Endothelial cell of umbilical vein (primary cell): Measurements from ENCODE around the gene OAS2. TPM values are rescaled to one million over a fixed set of nuclear protein-coding genes. Genes with fewer than 3 reads are reported as not detected.
A peak's percentile ranks its signal among the peaks of the same experiment; 100 is the strongest.

ENCODE experiments used
- BruUV-seq: library from RNA; stranded (reverse); fragments of 400-500 nt; replicated peaks from 2 replicates; lab custom pipeline; 2021; lab: Mats Ljungman, UMichigan
- CTCF ChIA-PET: fragments of 300-600, 350-600 bp; sonication (Branson Sonifier 250); formaldehyde crosslinking; loops from one replicate; lab custom pipeline; 2021; ENCODE audit warnings: antibody characterized with exemption, inconsistent platforms; lab: Charles Lee
- POLR2A ChIA-PET: fragments of 300-600, 350-600 bp; sonication (Branson Sonifier 250); formaldehyde crosslinking; loops from one replicate; lab custom pipeline; 2021; ENCODE audit warnings: antibody characterized with exemption, inconsistent platforms; lab: Charles Lee
- DNase-seq: peaks from one replicate; pipeline ENCODE4 v3.0.0-alpha.2; 2011; ENCODE audit warnings: low read depth, low spot score
- FAIRE-seq: peaks from 2 replicates; lab custom pipeline; 2011; peaks lifted over from hg19 to GRCh38; lab: Jason Lieb, UNC
- H2AFZ ChIP-seq: 2 replicates; pipeline ENCODE4 v1.6.0; 2012; ENCODE audit warnings: low read depth, low read length, control low read depth, inconsistent platforms
- H3K27ac ChIP-seq: 2 replicates; pipeline ENCODE4 v1.5.1; 2011; ENCODE audit warnings: low read depth, mild to moderate bottlenecking, control low read depth, low read length, moderate library complexity; ENCODE audit not compliant: insufficient read depth
- H3K27me3 ChIP-seq, 2 experiments: 2 replicates each; pipeline versions ENCODE4 v1.6.0 to v1.6.1; 2011; ENCODE audit warnings: low read length in 2 of 2, mixed read lengths in 1 of 2; ENCODE audit not compliant: control insufficient read depth in 2 of 2, insufficient read depth in 2 of 2
- H3K36me3 ChIP-seq, 2 experiments: 2 replicates in 1 of 2; 3 replicates in 1 of 2; pipeline ENCODE4 v1.5.1; 2011; ENCODE audit warnings: low read length in 2 of 2, mild to moderate bottlenecking in 1 of 2, moderate library complexity in 1 of 2; ENCODE audit not compliant: control insufficient read depth in 2 of 2, insufficient read depth in 2 of 2; ENCODE audit errors: extremely low read depth in 1 of 2
- H3K4me1 ChIP-seq: 3 replicates; pipeline ENCODE4 v1.5.1; 2011; ENCODE audit warnings: mild to moderate bottlenecking, low read length; ENCODE audit not compliant: control insufficient read depth, insufficient read depth; ENCODE audit errors: extremely low read depth
- H3K4me2 ChIP-seq: 2 replicates; pipeline ENCODE4 v1.6.1; 2011; ENCODE audit warnings: low read length, control low read depth, mixed read lengths; ENCODE audit not compliant: insufficient read depth
- H3K4me3 ChIP-seq, 3 experiments: fragments of 200-600 bp in 1 of 3; sonication (generic), shearing (Covaris generic) in 1 of 3; replicated peaks in 1 of 3; 2 replicates each; pipeline ENCODE4 v1.5.1; 2011 to 2016; ENCODE audit warnings: control low read depth in 3 of 3, low read length in 3 of 3, mild to moderate bottlenecking in 2 of 3, inconsistent platforms in 1 of 3, low read depth in 1 of 3, moderate library complexity in 1 of 3; ENCODE audit not compliant: insufficient read depth in 1 of 3
- H3K79me2 ChIP-seq: 2 replicates; pipeline ENCODE4 v1.6.0; 2012; ENCODE audit warnings: low read length, inconsistent platforms; ENCODE audit not compliant: control insufficient read depth, insufficient read depth
- H3K9ac ChIP-seq: replicated peaks from 2 replicates; pipeline ENCODE3; 2011; ENCODE audit warnings: low read length, control low read depth; ENCODE audit not compliant: insufficient read depth; ENCODE audit errors: extremely low read depth
- H3K9me1 ChIP-seq: replicated peaks from 3 replicates; pipeline ENCODE4 v1.6.0; 2011; ENCODE audit warnings: mild to moderate bottlenecking, low read length; ENCODE audit not compliant: control insufficient read depth, insufficient read depth; ENCODE audit errors: extremely low read depth
- H3K9me3 ChIP-seq: replicated peaks from 2 replicates; pipeline ENCODE4 v1.5.1; 2012; ENCODE audit warnings: low read length, inconsistent platforms; ENCODE audit not compliant: control insufficient read depth, insufficient read depth
- H4K20me1 ChIP-seq: replicated peaks from 2 replicates; pipeline ENCODE3; 2011; ENCODE audit warnings: mild to moderate bottlenecking, low read length; ENCODE audit not compliant: control insufficient read depth, insufficient read depth; ENCODE audit errors: extremely low read depth
- EZH2 ChIP-seq: IDR thresholded peaks from 2 replicates; pipeline ENCODE4 v1.6.1; 2012; ENCODE audit warnings: borderline replicate concordance, low read depth, mild to moderate bottlenecking, moderate library complexity, low read length, inconsistent platforms; ENCODE audit not compliant: severe bottlenecking
- GATA2 ChIP-seq: IDR thresholded peaks from 2 replicates; pipeline ENCODE4 v1.7.0; 2011; ENCODE audit warnings: low read depth, mild to moderate bottlenecking, moderate library complexity, mixed read lengths, low read length; ENCODE audit not compliant: insufficient read length, insufficient read depth
- POLR2AphosphoS5 ChIP-seq: IDR thresholded peaks from 2 replicates; pipeline ENCODE4 v1.6.1; 2012; ENCODE audit warnings: low read depth, mild to moderate bottlenecking, control low read depth, low read length, moderate library complexity; ENCODE audit not compliant: insufficient read depth
- dilution Hi-C: fragments of 300-500 bp; cut with MboI; formaldehyde crosslinking; loops from one replicate; pipeline ENCODE4 v1.15.0; 2019; ENCODE audit warnings: low sequenced_read_pairs; ENCODE audit not compliant: extremely low pct_ligation_motif_present
- intact Hi-C: fragments of 100-400 bp; cut with micrococcal nuclease; formaldehyde crosslinking; loops from one replicate; pipeline ENCODE4 v1.10.0; 2022
- polyA plus RNA-seq, 4 experiments: library from polyadenylated mRNA; depleted of rRNA in 3 of 4; stranded (reverse) in 3 of 4; unstranded in 1 of 4; fragments of >200 nt; gene quantifications; 2 replicates each; pipeline versions ENCODE4 v1.2.1 to v1.2.3, GENCODE V29; 2011 to 2012; ENCODE audit warnings: missing spikeins in 1 of 4
- total RNA-seq: library from RNA; stranded (reverse); gene quantifications from 2 replicates; pipeline ENCODE4 v1.2.3, GENCODE V29; 2021
- TF ChIP-seq, protein P1 (sequence below): IDR thresholded peaks from 2 replicates; pipeline ENCODE4 v1.6.1; 2011; ENCODE audit not compliant: insufficient read depth, insufficient read length
- TF ChIP-seq, protein P2 (sequence below), 2 donors: IDR thresholded peaks; 1 replicate in 1 of 2; 2 replicates in 1 of 2; pipeline ENCODE4 v1.5.1; 2011; ENCODE audit warnings: low read length in 2 of 2, mild to moderate bottlenecking in 2 of 2, moderate library complexity in 2 of 2, control low read depth in 1 of 2, inconsistent platforms in 1 of 2, low read depth in 1 of 2; ENCODE audit not compliant: insufficient read depth in 1 of 2; ENCODE audit errors: extremely low read depth in 1 of 2

Gene OAS2
- total and polyA plus RNA-seq, 2 donors (not counting 3 experiments of a cell fraction or from before 2014, with no cell fraction given): 1.3 to 3.1 TPM

DNA sequence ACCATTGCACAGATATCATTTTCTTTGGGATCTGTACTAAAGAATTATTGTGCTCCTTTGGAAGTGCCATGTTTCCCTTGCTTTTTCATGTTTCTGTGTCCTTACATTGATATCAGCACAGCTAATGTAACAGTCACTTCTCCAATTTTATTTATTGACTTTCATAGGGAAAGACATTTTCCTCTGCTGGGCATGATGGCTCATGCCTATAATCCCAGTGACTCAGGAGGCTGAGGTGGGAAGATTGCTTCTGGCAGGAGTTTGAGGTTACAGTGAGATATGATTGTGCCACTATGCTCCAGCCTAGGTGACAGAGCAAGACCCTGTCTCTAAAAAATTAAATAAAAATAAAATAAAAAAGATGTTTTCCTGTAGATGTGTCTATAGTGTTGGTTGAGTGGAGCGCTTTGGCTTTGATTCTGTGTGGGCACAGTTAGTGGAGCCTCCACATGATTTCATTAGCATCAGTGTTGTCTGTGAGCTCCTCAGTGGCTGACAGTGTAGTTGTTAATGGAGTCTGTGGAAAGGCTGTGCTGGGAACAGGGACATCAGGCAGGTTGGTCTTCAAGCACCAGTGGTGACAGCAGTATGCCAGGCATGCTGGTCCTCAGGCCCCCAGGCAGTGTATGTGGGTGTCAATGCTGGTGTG is 7.4 kb downstream of the OAS2 start:
- Histone ChIP-seq H3K36me3 (no peaks in the 10 kb centered on the region), H3K9me1 (no peaks in the 10 kb centered on the region), H4K20me1 (no peaks in the 10 kb centered on the region), H3K9ac (no peak overlapping the region), H3K27ac (no peak overlapping the region), H3K79me2 (no peaks in the 10 kb centered on the region), H3K9me3 (no peaks in the 10 kb centered on the region), H3K4me1 (no peaks in the 10 kb centered on the region), H3K4me2 (no peak overlapping the region), H2AFZ (no peak overlapping the region), H3K4me3 (no peak overlapping the region), H3K27me3 (peaks cover 0 to 4% of the 10 kb centered on the region in 2 experiments)
- peak; percentile 35 for FAIRE-seq
- no TSS peak for BruUV-seq
- no peak for DNase-seq
- dilution Hi-C loops: no loop called here
- POLR2A ChIA-PET: no interaction called here
- TF ChIP-seq GATA2: no peak
- TF ChIP-seq, protein P1, sequence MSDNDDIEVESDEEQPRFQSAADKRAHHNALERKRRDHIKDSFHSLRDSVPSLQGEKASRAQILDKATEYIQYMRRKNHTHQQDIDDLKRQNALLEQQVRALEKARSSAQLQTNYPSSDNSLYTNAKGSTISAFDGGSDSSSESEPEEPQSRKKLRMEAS: no peak
- CTCF ChIA-PET: no interaction called here
- intact Hi-C loops: no loop called here

DNA sequence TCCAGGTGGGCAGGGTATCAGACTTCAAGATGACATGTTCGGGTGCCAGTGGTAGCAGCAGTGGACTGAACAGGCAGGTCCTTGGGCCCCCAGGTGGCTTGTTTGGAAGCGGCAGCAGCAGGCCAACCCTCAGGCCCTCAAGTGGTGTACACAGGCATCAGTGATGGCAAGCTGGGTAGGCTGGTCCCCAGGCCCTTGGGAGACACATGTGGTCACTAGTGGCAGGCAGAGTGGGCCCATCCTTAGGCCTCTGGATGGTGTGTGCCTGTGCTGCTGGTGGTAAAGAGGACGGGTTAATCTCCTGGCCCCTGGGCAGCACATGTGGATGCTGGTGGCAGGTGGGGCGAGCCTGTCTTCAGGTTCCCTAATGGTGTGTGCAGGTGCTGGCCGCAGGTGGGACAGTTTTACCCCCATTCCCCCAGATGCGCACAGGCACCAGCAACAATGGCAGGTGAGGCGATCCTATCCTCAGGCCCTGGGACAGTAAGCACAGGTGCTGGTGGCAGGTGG is 8.0 kb downstream of the OAS2 start:
- intact Hi-C loops: no loop called here
- no peak overlapping the region for H3K4me2 ChIP-seq
- FAIRE-seq: no peak
- no peaks in the 10 kb centered on the region for H3K36me3 ChIP-seq
- CTCF ChIA-PET: no interaction called here
- POLR2A ChIA-PET: interaction anchor here (0.6 kb wide), 1 partner anchor 212 kb away, joined by 12 read pairs; no protein-coding TSS in a partner anchor
- H3K27ac ChIP-seq: no peak overlapping the region
- H3K4me3 ChIP-seq: no peak overlapping the region
- DNase-seq: no peak
- no peaks in the 10 kb centered on the region for H4K20me1 ChIP-seq
- H3K9me1 ChIP-seq: no peaks in the 10 kb centered on the region
- peaks cover 0 to 4% of the 10 kb centered on the region in 2 experiments for H3K27me3 ChIP-seq
- H3K4me1 ChIP-seq: no peaks in the 10 kb centered on the region
- no peaks in the 10 kb centered on the region for H3K9me3 ChIP-seq
- H2AFZ ChIP-seq: no peak overlapping the region
- BruUV-seq: no TSS peak
- no peaks in the 10 kb centered on the region for H3K79me2 ChIP-seq
- dilution Hi-C loops: no loop called here
- TF ChIP-seq, protein P2, sequence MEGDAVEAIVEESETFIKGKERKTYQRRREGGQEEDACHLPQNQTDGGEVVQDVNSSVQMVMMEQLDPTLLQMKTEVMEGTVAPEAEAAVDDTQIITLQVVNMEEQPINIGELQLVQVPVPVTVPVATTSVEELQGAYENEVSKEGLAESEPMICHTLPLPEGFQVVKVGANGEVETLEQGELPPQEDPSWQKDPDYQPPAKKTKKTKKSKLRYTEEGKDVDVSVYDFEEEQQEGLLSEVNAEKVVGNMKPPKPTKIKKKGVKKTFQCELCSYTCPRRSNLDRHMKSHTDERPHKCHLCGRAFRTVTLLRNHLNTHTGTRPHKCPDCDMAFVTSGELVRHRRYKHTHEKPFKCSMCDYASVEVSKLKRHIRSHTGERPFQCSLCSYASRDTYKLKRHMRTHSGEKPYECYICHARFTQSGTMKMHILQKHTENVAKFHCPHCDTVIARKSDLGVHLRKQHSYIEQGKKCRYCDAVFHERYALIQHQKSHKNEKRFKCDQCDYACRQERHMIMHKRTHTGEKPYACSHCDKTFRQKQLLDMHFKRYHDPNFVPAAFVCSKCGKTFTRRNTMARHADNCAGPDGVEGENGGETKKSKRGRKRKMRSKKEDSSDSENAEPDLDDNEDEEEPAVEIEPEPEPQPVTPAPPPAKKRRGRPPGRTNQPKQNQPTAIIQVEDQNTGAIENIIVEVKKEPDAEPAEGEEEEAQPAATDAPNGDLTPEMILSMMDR (IDR thresholded peaks at IDR 0.05; ENCODE audit: extremely low read depth in 1 of 2, insufficient read depth in 1 of 2, low read depth in 1 of 2, low read length in 2 of 2): no peak
- TF ChIP-seq EZH2: no peak
- no peak for TF ChIP-seq POLR2AphosphoS5
- no peak for TF ChIP-seq GATA2
- TF ChIP-seq, protein P1: no peak
- H3K9ac ChIP-seq: no peak overlapping the region
